ENCODE data around the gene CEP70.
"Not testable (repeated sequence)": the region's sequence is repeated elsewhere in the genome, so short reads cannot be mapped to it uniquely, and the experiment has no call there.

The CEP70 gene

DNA sequence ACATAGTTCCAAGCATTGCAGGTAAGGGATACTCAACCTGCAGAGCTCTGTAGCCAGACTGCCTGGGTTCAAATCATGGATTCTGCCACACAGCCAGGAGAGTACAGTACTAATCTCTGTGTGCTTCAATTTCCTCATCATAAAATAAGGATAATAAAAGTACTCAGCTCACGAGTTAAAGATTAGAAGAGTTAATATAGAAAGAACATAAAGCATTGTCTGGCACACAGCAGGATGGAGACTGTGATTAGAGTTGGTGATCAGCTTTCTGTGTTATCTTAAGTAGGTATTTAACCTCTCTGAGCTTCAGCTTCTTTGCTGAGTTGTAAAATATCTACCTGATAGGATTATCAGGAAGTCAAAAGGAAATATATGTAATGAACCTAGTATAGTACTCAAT is 2.7 kb downstream of the CEP70 start:
- no peak for DNase-seq (ENCODE audit: low read depth)

DNA sequence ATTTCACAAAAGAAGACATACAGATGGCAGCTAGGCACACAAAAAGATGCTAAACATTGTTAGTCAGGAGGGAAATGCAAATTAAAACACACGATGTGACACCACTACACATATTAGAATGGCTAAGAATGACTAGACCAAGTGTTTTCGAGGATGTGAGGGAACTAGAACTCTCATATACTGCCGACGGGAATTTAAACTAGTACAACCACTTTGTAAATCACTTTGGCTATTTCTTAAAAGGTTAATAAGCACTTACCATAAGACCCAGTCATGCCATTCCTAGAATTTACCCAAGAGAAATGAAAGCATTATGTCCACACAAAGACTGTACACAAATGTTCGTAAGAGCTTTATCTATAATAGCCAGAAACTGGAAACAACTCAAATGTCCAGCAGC is 5.6 kb downstream of the CEP70 start:
- no peak for DNase-seq (ENCODE audit: low read depth)

DNA sequence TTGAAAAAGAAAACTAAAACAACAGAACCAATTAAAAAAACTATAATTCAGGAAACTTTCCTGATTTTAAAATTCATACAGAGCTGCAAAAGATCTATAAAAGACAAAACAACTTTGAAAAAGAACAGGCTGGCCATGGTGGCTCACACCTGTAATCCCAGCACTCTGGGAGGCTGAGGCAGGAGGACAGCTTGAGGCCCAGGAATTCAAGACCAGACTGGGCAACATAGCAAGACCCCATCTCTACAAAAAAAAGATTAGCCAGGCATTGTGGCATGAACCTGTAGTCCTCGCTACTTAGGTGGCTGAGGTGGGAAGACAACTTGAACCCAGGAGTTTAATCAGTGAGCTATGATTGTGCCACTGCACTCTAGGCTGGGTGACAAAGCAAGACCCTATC is 6.7 kb downstream of the CEP70 start:
- no peak for DNase-seq (ENCODE audit: low read depth)

DNA sequence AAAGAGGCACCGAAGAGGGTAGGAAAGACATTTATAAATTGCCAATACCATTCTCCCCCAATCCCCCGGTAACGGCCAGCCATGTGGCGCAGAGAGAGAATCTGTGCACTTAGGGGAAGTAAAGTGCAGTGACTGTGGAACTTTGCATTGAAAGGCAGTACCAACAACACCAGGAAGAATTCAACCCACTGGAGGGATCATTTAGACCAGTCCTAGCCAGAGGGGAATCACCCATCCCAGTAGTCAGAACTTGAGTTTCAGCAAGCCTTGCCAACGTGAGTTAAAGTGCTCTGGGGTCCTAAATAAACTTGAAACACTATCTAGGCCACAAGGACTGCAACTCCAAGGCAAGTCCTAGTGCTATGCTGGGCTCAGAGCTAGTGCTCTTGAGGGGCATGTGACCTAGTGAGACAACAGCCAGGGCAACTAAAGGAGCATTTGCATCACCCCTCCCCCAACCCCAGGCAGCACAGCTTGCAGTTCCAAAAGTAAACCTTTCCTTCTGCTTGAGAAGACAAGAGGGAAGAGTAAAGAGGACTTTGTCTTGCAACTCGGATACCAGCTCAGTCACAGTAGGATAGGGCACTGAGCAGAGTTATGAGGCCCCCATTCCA is 15.0 kb downstream of the CEP70 start:
- no peak for DNase-seq (ENCODE audit: low read depth)

DNA sequence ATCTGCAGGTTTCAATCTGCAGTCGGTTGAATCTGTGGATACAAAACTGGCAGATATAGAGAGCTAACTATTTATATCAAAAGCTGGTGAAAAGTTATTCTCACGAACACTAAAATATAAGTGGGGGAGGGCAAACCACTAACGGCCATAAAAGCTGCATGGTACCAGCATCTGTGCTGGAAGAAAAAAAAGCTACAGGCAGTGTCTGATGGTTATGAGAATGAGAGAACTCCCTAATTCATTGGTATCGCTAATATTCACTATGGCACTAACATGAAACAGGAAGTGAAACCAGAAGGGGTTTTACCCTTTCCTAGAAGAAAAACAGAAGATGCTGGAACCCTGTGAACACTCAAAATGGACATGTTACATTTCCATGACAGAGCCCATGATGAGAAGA is 15.9 kb downstream of the CEP70 start:
- no peak for DNase-seq (ENCODE audit: low read depth)

DNA sequence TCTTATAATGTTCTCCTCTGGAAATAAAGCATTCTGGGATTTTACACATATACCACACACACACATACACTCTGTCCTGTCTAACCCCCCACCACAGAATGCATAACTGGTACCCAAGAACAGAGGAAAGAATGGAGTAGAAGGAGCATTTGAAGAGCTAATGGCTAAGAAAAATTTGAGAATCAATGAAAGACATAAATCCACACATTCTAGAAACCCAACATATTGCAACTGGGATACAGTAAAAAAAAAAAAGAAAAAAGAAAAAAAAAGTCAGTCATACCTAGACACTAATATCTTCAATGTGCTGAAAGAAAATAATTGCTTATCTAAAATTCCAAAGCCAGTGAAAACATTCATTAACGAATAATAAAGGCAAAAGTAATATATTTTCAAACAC is 20.9 kb downstream of the CEP70 start:
- no peak for DNase-seq (ENCODE audit: low read depth)

DNA sequence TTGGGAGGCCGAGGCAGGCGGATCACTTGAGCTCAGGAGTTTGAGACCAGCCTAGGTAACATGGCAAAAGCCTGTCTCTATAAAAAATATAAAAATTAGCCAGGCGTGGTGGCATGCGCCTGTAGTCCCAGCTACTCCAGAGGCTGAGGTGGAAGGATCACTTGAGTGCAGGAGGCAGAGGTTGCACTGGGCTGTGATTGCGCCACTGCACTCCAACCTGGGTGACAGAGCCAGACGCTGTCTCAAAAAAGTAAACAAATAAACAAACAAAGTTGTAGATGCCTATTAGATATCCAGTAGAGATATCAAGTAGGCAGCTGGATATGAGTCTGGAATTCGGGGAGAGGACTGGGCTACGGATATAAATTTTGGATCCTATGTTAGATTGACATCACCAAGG is 24.4 kb downstream of the CEP70 start:
- DNase-seq (ENCODE audit: low read depth) = not testable (repeated sequence)

DNA sequence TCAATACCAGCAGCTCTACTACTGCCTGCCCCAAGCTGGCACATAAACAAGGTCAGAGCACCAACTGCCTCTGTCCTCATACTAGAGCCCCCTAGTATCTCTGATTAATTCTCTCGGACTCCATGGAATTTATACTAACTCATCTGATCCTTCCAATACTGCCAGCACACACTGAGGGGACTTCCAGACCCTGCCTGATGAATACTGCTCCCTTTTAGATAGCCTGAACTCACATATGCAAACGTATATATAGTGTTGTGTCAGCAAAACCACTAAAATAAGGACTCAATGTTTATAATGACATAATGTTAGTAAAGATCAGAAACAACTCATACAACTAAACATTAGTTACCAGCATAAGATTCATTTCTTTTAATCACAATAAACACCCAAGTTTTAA is 25.0 kb downstream of the CEP70 start:
- no peak for DNase-seq (ENCODE audit: low read depth)

DNA sequence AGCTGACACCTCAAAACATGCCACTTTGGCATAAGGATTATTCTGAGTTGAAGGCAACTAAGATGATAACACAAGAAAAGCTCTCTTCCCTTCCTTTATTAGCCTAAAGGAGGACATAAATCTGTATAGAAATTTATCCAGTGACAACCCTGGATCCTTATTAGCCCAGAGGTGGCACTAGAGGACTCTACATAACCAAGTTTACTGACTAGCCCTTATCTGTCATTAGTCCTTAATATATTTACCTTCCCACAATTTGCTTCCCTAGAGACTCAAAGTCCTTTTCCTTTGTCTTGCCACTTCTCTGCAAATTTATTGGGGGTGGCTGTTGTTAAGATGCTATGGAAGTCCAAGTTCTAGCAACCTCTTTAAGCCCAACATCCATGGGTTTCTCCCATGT is 26.7 kb downstream of the CEP70 start:
- DNase-seq (ENCODE audit: low read depth) = no peak

DNA sequence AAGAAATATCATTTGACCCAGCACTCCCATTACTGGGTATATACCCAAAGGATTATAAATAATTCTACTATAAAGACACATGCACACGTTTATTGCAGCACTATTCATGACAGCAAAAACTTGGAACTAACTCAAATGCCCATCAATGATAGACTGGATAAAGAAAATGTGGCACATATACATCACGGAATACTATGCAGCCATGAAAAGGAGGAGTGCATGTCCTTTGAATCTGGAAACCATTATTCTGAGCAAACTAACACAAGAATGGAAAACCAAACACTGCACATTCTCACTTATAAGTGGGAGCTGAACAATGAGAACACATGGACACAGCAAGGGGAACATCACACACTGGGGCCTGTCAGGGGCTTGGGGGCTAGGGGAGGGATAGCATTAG is 27.8 kb downstream of the CEP70 start:
- not testable (repeated sequence) for DNase-seq (ENCODE audit: low read depth)

DNA sequence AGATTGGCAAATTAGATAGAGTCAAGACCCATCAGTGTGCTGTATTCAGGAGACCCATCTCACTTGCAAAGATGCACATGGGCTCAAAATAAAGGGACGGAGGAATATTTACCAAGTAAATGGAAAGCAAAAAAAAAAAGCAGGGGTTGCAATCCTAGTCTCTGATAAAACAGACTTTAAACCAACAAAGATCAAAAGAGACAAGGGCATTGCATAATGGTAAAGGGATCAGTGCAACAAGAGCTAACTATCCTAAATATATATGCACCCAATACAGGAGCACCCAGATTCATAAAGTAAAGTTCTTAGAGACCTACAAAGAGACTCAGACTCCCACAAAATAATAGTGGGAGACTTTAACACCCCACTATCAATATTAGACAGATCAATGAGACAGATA is 31.2 kb downstream of the CEP70 start:
- DNase-seq (ENCODE audit: low read depth) = not testable (repeated sequence)

DNA sequence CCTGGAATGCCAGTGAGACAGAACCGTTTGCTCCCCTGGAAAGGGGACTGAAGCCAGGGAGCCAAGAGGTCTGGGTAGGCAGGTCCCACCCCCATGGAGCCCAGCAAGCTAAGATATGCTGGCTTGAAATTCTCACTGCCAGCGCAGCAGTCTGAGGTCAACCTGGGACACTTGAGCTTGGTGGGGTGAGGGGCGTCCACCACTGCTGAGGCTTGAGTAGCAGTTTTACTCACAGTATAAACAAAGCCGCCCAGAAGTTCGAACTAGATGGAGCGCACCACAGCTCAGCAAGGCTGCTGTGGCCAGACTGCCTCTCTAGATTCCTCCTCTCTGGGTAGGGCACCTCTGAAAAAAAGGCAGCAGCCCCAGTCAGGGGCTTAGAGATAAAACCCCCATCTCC is 33.6 kb downstream of the CEP70 start:
- DNase-seq (ENCODE audit: low read depth) = no peak

DNA sequence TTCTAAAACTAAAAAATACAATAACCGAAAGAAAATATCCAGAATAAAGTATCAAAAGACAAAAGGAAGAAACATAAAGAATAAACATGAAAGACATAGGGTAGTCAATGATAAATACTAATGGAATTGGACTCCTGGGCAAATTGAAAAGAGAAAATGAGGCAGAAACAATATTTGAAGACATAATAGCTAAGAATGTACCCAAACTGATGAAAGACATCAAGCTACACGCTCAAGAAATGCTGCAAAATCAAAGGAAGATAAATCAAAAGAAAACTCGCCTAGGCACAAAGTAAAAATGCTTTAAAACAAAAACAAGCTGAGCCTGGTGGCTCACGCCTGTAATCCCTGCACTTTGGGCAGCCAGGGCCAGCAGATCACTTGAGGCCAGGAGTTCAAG is 34.9 kb downstream of the CEP70 start:
- DNase-seq (ENCODE audit: low read depth) = no peak

DNA sequence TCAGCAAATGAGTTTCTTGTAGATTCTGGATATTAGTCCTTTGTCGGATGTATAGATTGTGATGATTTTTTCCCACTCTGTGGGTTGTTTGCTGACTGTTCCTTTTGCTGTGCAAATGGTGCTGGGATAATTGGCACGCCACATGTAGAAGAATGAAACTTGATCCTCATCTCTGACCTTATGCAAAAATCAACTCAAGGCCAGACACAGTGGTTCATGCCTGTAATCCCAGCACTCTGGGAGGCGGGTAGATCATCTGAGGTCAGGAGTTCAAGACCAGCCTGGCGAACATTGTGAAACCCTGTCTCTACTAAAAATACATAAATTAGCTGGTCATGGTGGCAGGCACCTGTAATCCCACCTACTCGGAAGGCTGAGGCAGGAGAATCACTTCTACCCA is 39.3 kb downstream of the CEP70 start:
- not testable (repeated sequence) for DNase-seq (ENCODE audit: low read depth)

DNA sequence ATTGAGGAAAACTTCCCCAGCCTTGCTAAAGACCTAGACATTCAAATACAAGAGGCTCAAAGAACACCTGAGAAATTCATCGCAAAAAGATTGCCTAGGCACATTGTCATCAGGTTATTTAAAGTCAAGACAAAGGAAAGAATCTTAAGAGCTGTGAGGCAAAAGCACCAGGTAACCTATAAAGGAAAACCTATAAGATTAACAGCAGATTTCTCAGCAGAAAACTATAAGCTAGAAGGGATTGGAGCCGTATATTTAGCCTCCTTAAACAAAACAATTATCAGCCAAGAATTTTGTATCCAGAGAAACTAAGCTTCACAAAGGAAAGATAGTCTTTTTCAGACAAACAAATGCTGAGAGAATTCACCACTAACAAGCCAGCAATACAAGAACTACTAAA is 43.1 kb downstream of the CEP70 start:
- DNase-seq (ENCODE audit: low read depth) = not testable (repeated sequence)

DNA sequence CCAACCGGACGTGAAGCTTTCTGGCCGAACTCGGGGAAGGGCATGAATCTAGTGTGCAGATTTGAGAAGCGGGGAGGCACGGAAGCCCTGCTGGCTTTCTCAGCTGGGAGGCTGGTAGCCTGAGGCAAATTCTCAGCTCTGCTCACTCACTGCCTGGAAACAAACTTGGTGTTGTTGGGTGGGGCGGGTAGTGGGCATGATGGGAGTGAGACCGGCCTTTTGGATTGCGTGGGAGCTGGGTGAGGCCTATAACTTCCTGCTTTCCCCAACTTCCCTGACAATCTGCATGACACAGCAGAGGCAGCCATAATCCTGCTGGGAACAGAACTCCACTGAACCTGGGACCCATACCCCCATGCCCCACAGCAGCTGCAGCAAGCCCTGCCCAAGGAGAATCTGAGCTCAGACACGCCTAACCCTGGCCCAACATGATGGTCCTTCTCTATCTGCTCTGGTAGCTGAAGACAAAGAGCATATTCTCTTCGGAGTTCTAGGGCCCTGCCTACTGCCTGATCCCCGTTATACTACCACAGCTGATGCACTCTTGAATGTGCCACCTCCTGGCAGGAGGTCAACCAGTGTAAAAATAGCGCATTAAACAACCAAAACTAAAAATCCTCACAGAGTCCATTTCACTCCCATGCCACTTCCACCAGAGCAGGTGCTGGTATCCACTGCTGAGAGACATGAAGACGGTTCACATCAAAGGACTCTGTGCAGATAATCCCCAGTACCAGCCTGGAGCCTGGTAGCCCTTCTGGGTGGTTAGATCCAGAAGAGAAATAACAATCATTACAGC is 44.7 kb downstream of the CEP70 start:
- no peak for DNase-seq (ENCODE audit: low read depth)

DNA sequence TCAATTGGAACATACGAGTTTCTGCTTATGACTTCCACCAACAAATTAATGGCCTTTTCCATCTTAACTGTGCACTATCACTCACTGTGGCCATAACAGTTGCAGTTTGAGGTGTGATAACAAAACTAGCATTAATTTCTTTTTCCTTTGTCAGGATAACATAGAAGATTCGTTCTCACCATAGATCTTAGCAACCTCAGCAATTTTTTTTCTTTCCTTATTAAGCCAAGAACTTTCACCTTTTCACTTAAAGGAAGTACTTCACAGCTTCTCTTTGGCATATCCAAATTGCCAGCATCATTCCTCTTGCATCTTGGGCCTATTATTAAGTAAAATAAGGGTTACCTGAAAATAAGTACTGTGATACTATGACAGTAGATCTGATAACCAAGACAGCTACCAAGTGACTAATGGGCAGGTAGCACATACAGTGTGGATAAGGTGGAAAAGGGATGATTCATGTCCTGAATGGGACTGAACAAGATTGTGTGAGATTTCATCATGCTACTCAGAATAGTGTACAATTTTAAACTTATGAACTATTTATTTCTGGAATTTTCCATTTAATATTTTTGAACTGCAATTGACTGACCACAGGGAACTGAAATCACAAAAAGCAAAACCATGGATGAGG is 46.6 kb downstream of the CEP70 start:
- no peak for DNase-seq (ENCODE audit: low read depth)

DNA sequence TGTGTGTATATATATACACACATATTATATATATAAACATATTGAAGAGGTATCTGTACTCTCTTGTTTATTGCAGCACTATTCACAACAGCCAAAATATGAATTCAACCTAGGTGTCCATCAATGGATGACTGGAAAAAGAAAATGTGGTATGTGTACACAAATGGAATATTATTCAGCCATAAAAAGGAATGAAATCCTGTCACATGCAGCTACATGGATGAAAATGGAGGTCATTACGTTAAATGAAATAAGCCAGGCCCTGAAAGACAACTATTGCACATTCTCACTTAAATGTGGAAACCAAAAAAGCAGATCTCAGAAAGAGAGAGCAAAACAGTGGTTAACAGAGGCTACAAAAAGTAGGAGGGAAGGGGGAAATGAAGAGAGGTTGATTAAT is 49.5 kb downstream of the CEP70 start:
- DNase-seq (ENCODE audit: low read depth) = no peak

DNA sequence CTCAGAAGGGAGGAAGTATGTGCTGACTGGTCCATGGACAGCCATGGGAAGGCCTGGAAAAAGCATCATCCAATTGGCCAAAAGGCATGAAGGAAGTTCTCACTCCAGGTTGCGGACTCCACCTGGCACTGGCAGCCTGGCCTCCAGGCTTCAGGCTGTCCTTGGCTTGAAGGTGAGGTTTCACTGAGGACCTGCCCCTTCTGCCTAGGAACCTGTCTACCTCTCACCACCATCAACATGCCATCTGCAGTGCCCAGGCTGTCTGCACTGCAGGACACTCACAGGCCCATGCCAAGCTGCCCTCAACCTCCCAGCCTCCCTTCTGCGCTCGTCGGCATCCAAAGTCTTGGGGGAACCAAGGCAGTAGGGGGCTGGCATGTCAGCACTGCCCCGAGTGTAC is 51.1 kb downstream of the CEP70 start:
- DNase-seq (ENCODE audit: low read depth) = no peak

DNA sequence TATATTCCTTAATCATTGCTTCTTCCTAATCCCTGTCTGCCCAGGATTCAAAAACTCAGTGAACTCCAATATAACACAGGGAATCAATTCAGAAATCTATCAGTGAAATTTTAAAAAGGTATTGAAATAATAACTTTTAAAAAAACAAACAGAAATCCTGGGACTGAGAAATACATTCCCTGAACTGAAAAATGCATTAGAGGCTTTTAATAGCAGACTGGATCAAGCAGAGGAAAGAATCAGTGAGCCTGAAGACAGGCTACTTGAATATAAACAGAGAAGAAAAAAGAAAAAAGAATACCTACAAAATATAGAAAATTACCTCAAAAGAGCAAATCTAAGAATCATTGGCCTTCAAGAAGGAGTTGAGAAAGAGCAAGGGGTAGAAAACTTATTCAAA is 54.7 kb downstream of the CEP70 start:
- no peak for DNase-seq (ENCODE audit: low read depth)

DNA sequence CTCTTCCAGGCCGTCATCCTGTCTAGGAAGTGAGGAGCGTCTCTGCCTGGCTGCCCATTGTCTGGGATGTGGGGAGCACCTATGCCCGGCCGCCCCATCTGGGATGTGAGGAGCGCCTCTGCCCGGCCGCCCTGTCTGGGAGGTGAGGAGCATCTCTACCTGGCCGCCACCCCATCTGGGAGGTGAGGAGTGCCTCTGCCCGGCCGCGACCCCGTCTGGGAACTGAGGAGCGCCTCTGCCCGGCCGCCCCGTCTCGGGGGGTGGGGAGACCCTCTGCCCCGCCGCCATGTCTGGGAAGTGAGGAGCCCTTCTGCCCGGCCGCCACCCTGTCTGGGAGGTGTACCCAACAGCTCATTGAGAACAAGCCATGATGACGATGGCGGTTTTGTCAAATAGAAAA is 72.6 kb downstream of the CEP70 start:
- not testable (repeated sequence) for DNase-seq (ENCODE audit: low read depth)

DNA sequence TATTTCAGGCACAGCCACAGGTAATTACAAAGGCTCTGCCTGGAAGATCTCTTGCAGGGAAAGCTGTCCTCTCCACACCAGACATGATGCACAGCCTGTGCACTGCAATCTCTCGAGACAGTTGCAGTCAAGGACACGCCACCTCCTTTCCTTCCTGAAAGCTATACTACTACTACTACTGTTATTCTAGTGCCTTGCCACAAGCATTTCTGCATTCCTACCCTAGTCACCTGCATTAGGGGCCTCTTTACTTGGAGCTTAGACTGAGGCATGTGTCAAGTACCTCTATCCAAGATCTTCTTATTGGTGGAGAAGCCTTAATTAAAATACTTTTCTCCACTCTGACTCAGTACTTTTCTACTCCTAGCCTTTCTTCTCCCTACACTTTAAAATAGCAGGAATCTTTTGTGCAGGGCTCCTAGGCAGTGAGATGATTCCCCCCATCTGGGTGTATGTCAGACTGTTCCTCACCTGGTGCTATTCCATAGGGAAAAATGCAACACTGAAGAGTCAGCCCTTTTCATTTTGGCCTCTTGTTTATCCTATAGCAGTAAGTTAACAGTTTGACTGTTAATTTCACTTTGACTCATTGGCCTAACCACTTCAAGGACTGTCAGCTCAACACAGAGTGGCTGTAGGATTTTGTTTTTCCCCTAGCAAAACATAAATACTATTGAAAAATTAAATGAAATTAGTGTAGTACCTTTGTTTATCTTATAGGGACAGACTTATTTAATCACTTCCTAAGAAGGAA is 80.8 kb downstream of the CEP70 start:
- no peak for DNase-seq (ENCODE audit: low read depth)

DNA sequence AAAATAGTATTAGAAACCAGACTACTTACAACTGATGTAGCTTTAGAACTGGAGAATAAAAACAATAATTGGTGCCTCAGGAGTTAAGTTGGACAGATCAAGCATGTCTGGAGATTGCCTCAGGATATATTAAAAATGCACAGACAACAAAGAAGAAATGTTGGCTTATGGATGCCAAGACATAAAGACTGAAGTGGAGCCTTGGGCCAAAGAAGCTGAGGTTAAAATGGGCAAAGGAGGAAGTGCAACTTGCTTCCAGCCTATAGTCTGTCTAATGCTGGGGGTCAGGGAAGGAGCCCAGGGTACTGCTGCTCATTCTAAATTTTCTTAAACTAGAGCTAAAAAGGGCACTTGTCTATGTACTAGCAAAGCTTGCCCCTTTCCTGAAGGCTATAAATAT is 82.1 kb downstream of the CEP70 start:
- DNase-seq (ENCODE audit: low read depth) = no peak

Measured in stromal cell of bone marrow (primary cell).